Caco-2 (cell line): ENCODE results near the gene DENND2A. TPM values are rescaled to one million over a fixed set of nuclear protein-coding genes. Genes with fewer than 3 reads are reported as not detected.

Source experiments
- Bru-seq: library from RNA; stranded (reverse); fragments of 400-500 nt; gene quantifications from one replicate; lab custom pipeline; 2021; lab: Mats Ljungman, UMichigan
- BruChase-seq, 2 experiments: library from RNA; stranded (reverse); fragments of 400-500 nt; gene quantifications; one replicate each; lab custom pipeline; 2021; lab: Mats Ljungman, UMichigan
- BruUV-seq: library from RNA; stranded (reverse); fragments of 400-500 nt; replicated peaks from 2 replicates; lab custom pipeline; 2021; lab: Mats Ljungman, UMichigan
- CTCF ChIA-PET: fragments of 300-600 bp; sonication (Branson Sonifier 250); formaldehyde crosslinking; loops from one replicate; lab custom pipeline; 2022; ENCODE audit warnings: antibody characterized with exemption; lab: Charles Lee
- POLR2A ChIA-PET: fragments of 300-600 bp; sonication (Branson Sonifier 250); formaldehyde crosslinking; loops from one replicate; lab custom pipeline; 2022; ENCODE audit warnings: antibody characterized with exemption; lab: Charles Lee
- DNase-seq, 2 experiments: peaks; one replicate each; pipeline versions ENCODE4 v3.0.0 to v3.0.0-alpha.2; 2020 to 2022
- H3K27me3 ChIP-seq: replicated peaks from 2 replicates; pipeline ENCODE4 v1.6.0; 2011; ENCODE audit warnings: low read length; ENCODE audit not compliant: control insufficient read depth, insufficient read depth
- H3K36me3 ChIP-seq: 2 replicates; pipeline ENCODE4 v1.5.1; 2011; ENCODE audit warnings: low read length; ENCODE audit not compliant: control insufficient read depth, insufficient read depth
- H3K4me1 ChIP-seq: fragments of 250-450 bp; sonication (Bioruptor Pico); 2 replicates; pipeline ENCODE4 v1.5.1; 2020; ENCODE audit warnings: mild to moderate bottlenecking
- H3K4me3 ChIP-seq: 2 replicates; pipeline ENCODE4 v1.5.1; 2011; ENCODE audit warnings: low read depth, mild to moderate bottlenecking, control low read depth, low read length
- H3K9me3 ChIP-seq: fragments of 250-450 bp; sonication (Bioruptor Pico); 2 replicates; pipeline ENCODE4 v1.5.1; 2020; ENCODE audit warnings: mild to moderate bottlenecking, moderate library complexity
- H3K27ac Mint-ChIP-seq: one replicate; pipeline ENCODE4 v1.8.0; 2022; ENCODE audit warnings: mixed read lengths; ENCODE audit not compliant: unreplicated experiment
- H3K27me3 Mint-ChIP-seq: one replicate; pipeline ENCODE4 v1.8.0; 2022; ENCODE audit warnings: mixed read lengths; ENCODE audit not compliant: insufficient read depth, unreplicated experiment
- H3K36me3 Mint-ChIP-seq: one replicate; pipeline ENCODE4 v1.8.0; 2022; ENCODE audit warnings: mild to moderate bottlenecking, mixed read lengths; ENCODE audit not compliant: insufficient read depth, unreplicated experiment
- H3K4me1 Mint-ChIP-seq: one replicate; pipeline ENCODE4 v1.8.0; 2022; ENCODE audit warnings: low read depth, mixed read lengths; ENCODE audit not compliant: unreplicated experiment
- H3K4me3 Mint-ChIP-seq: one replicate; pipeline ENCODE4 v1.8.0; 2022; ENCODE audit warnings: mild to moderate bottlenecking, moderate library complexity, mixed read lengths; ENCODE audit not compliant: unreplicated experiment
- H3K9me3 Mint-ChIP-seq: one replicate; pipeline ENCODE4 v1.8.0; 2022; ENCODE audit warnings: mixed read lengths; ENCODE audit not compliant: unreplicated experiment
- intact Hi-C: fragments of 100-400 bp; cut with micrococcal nuclease; formaldehyde crosslinking; loops from one replicate; pipeline ENCODE4 v1.10.0; 2022; ENCODE audit not compliant: unreplicated experiment
- long read RNA-seq: library from polyadenylated mRNA; stranded (forward); transcript quantifications from one replicate; pipeline ENCODE4 v2.0.0, GENCODE V29; 2022
- total RNA-seq: library from RNA; stranded (reverse); gene quantifications from 2 replicates; pipeline ENCODE4 v1.2.3, GENCODE V29; 2022
- TF ChIP-seq, protein P1 (sequence below), 2 experiments: fragments of 200-600 bp in 1 of 2; IDR thresholded peaks; 1 replicate in 1 of 2; 2 replicates in 1 of 2; pipeline versions ENCODE4 v1.5.1 to v1.8.0; 2011 to 2022; ENCODE audit warnings: antibody characterized with exemption in 1 of 2, control low read depth in 1 of 2, inconsistent platforms in 1 of 2, low read depth in 1 of 2, low read length in 1 of 2, mild to moderate bottlenecking in 1 of 2, moderate library complexity in 1 of 2; ENCODE audit not compliant: insufficient read depth in 1 of 2, severe bottlenecking in 1 of 2, unreplicated experiment in 1 of 2

Gene DENND2A, protein sequence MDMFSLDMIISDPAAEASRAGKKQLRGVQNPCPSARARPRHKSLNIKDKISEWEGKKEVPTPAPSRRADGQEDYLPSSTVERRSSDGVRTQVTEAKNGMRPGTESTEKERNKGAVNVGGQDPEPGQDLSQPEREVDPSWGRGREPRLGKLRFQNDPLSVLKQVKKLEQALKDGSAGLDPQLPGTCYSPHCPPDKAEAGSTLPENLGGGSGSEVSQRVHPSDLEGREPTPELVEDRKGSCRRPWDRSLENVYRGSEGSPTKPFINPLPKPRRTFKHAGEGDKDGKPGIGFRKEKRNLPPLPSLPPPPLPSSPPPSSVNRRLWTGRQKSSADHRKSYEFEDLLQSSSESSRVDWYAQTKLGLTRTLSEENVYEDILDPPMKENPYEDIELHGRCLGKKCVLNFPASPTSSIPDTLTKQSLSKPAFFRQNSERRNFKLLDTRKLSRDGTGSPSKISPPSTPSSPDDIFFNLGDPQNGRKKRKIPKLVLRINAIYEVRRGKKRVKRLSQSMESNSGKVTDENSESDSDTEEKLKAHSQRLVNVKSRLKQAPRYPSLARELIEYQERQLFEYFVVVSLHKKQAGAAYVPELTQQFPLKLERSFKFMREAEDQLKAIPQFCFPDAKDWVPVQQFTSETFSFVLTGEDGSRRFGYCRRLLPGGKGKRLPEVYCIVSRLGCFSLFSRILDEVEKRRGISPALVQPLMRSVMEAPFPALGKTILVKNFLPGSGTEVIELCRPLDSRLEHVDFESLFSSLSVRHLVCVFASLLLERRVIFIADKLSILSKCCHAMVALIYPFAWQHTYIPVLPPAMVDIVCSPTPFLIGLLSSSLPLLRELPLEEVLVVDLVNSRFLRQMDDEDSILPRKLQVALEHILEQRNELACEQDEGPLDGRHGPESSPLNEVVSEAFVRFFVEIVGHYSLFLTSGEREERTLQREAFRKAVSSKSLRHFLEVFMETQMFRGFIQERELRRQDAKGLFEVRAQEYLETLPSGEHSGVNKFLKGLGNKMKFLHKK
- 0.67 and 0.95 TPM in 2 replicates for total RNA-seq
- Bru-seq, nascent RNA = percentile 17 among the genes with signal in this experiment
- percentile 15 among the genes with signal in this experiment for BruChase-seq, experiment 1, labeled RNA remaining after a 2-hour chase
- BruChase-seq, experiment 2, labeled RNA remaining after a 6-hour chase = percentile 22 among the genes with signal in this experiment
- long read RNA-seq = 0 reads

DNA sequence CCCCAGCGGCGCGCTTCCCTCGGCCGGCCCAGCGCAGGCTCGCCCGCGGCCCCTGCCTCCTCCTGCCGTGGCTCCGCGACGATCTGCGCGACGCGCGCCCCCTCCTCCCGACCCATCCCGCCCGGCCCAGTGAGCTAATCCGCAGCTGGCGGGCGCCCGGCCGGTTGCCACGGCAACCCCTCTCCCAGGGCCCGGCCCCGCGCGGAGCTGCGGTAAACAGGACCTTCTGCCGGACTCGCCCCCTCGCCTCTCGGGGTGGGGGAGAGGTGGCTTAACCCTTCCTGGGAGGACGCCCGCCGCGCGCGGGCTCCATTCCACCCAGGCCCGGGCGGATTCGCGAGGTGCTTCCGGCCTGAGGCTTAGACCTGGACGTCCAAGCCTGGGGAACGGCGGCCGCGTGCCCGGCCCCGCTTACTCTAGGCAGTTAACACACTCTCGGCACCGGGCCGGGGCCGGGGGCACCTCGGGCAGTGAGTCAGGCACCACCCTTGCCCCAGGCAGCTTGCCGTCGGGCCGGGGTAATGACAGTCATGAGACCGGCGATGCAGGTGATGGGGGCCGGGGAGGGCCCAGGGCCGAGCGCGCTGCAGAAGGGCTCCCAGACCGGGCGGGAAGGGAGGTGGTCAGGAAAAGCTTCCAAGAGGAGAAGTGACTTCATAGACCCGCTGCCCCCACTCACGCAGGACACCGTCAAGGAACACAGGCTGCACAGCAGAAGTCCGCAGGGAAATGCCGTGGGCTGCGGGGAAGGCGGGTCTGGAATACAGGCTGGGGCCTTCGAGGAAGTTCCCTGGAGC, at the start of gene DENND2A:
Gene DENND2A (minus strand): TSS at position 87 of the 797 bp plus-strand sequence. CDS start 38,416 bp downstream, outside the sequence.
- H3K36me3 ChIP-seq = no peaks in the 10 kb centered on the region
- DNase-seq = peak; percentile 45 to 58
- no peaks in the 10 kb centered on the region for H3K9me3 ChIP-seq
- H3K4me1 ChIP-seq = peaks cover 13% of the 10 kb centered on the region
- ChIA-PET POLR2A (interaction anchor here (0.5 kb wide), 1 partner anchor 149 kb away, joined by 6 read pairs; no protein-coding TSS in a partner anchor), CTCF (interaction anchor here (0.5 to 1.3 kb wide), 4 partner anchors 13 to 366 kb away, joined by 4 to 7 read pairs (median 4); no protein-coding TSS in a partner anchor)
- no peak within 1 kb of the TSS for H3K27ac Mint-ChIP-seq
- H3K27me3 ChIP-seq = no peaks in the 10 kb centered on the region
- TF ChIP-seq, protein P1, sequence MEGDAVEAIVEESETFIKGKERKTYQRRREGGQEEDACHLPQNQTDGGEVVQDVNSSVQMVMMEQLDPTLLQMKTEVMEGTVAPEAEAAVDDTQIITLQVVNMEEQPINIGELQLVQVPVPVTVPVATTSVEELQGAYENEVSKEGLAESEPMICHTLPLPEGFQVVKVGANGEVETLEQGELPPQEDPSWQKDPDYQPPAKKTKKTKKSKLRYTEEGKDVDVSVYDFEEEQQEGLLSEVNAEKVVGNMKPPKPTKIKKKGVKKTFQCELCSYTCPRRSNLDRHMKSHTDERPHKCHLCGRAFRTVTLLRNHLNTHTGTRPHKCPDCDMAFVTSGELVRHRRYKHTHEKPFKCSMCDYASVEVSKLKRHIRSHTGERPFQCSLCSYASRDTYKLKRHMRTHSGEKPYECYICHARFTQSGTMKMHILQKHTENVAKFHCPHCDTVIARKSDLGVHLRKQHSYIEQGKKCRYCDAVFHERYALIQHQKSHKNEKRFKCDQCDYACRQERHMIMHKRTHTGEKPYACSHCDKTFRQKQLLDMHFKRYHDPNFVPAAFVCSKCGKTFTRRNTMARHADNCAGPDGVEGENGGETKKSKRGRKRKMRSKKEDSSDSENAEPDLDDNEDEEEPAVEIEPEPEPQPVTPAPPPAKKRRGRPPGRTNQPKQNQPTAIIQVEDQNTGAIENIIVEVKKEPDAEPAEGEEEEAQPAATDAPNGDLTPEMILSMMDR (IDR thresholded peaks at IDR 0.05; ENCODE audit: insufficient read depth in 1 of 2, low read depth in 1 of 2, low read length in 1 of 2, severe bottlenecking in 1 of 2, unreplicated experiment in 1 of 2) = no peak
- H3K27me3 Mint-ChIP-seq = peaks cover 14% of the 10 kb centered on the region
- peaks cover 6% of the 10 kb centered on the region for H3K36me3 Mint-ChIP-seq
- H3K4me3 ChIP-seq = peak within 1 kb of the TSS; percentile 55
- intact Hi-C loops = no loop called here
- H3K4me1 Mint-ChIP-seq = peaks cover 20% of the 10 kb centered on the region
- H3K9me3 Mint-ChIP-seq = no peaks in the 10 kb centered on the region
- H3K4me3 Mint-ChIP-seq = peak within 1 kb of the TSS; percentile 80
- no TSS peak for BruUV-seq

- no peak overlapping the region for H3K4me3 ChIP-seq
- DNase-seq = no peak
- TF ChIP-seq, protein P1 (IDR thresholded peaks at IDR 0.05; ENCODE audit: insufficient read depth in 1 of 2, low read depth in 1 of 2, low read length in 1 of 2, severe bottlenecking in 1 of 2, unreplicated experiment in 1 of 2) = no peak
- H3K9me3 ChIP-seq = no peaks in the 10 kb centered on the region
- CTCF ChIA-PET = no interaction called here
- peaks cover under 1% of the 10 kb centered on the region for H3K4me1 Mint-ChIP-seq
- no TSS peak for BruUV-seq
- H3K27ac Mint-ChIP-seq = no peak overlapping the region
- no peaks in the 10 kb centered on the region for H3K4me1 ChIP-seq
- H3K27me3 ChIP-seq = no peaks in the 10 kb centered on the region
- H3K4me3 Mint-ChIP-seq = no peak overlapping the region
- H3K9me3 Mint-ChIP-seq = no peaks in the 10 kb centered on the region
- intact Hi-C loops = loop anchor here (10.0 kb wide), 1 partner anchor 1345 kb away; the partner anchor contains the start of gene FMC1
- POLR2A ChIA-PET = interaction anchor here (0.6 kb wide), 1 partner anchor 552 kb away, joined by 9 read pairs; no protein-coding TSS in a partner anchor
- H3K27me3 Mint-ChIP-seq = no peaks in the 10 kb centered on the region
- peaks cover 23% of the 10 kb centered on the region for H3K36me3 Mint-ChIP-seq
- H3K36me3 ChIP-seq = no peaks in the 10 kb centered on the region
Observed at GRCh38 chr7:140689199-140690152, 48.9 kb upstream of the DENND2A start.
